PC-9 (cell line): ENCODE data around the gene PHACTR1.

Experiments
- CTCF ChIP-seq: fragments of 200-600 bp; sonication (generic); conservative IDR thresholded peaks from 2 replicates; pipeline ENCODE4 v1.6.1; 2017; ENCODE audit warnings: mixed run types, antibody characterized with exemption, mild to moderate bottlenecking, moderate library complexity
- EZH2 ChIP-seq: fragments of 200-600 bp; sonication (generic); IDR thresholded peaks from 2 replicates; pipeline ENCODE4 v1.8.0; 2017; ENCODE audit warnings: antibody characterized with exemption, low read depth

GRCh38 chr6:12772416-12772815 lies 55.8 kb downstream of the PHACTR1 start:
- TF ChIP-seq CTCF (no peak), EZH2 (no peak)
